HFFc6 (cell line): ENCODE results near the gene GPR68. TPM values are rescaled to one million over a fixed set of nuclear protein-coding genes. Genes with fewer than 3 reads are reported as not detected.
"Not testable (repeated sequence)": the region's sequence is repeated elsewhere in the genome, so short reads cannot be mapped to it uniquely, and the experiment has no call there.

ENCODE experiments used
- DNase-seq: peaks from one replicate; pipeline ENCODE4 v3.0.0-alpha.2; 2018
- H3K27ac Mint-ChIP-seq: 2 replicates; pipeline ENCODE4 v1.8.0; 2020; ENCODE audit warnings: mild to moderate bottlenecking, mixed read lengths
- H3K27me3 Mint-ChIP-seq: 2 replicates; pipeline ENCODE4 v1.8.0; 2021; ENCODE audit warnings: mild to moderate bottlenecking, moderate library complexity, mixed read lengths; ENCODE audit not compliant: insufficient read depth
- H3K36me3 Mint-ChIP-seq: 2 replicates; pipeline ENCODE4 v1.8.0; 2021; ENCODE audit warnings: low read depth, mixed read lengths
- H3K4me1 Mint-ChIP-seq: 2 replicates; pipeline ENCODE4 v1.8.0; 2020; ENCODE audit warnings: low read depth, mixed read lengths
- H3K4me3 Mint-ChIP-seq: 2 replicates; pipeline ENCODE4 v1.8.0; 2020; ENCODE audit warnings: mild to moderate bottlenecking, moderate library complexity, mixed read lengths
- H3K9me3 Mint-ChIP-seq: 2 replicates; pipeline ENCODE4 v1.8.0; 2020; ENCODE audit warnings: mild to moderate bottlenecking, mixed read lengths
- total RNA-seq, 6 experiments: library from RNA; stranded (reverse); fragmentation: NEBNext Ultra II Directional; extraction: Animal tissue kit (Norgen Biotek cat#: 25700); gene quantifications; 2 replicates in 1 of 6; 3 replicates in 5 of 6; pipeline ENCODE4 v1.2.3, GENCODE V29; 2021
- TF ChIP-seq, protein P1 (sequence below): fragments of 200-600 bp; sonication (generic); IDR thresholded peaks from 2 replicates; pipeline ENCODE4 v1.5.0; 2021; ENCODE audit warnings: antibody characterized with exemption, mild to moderate bottlenecking

GPR68 gene
- total RNA-seq, 6 experiments from 2014 or later = 0.34 to 0.88 (median 0.52) TPM

GRCh38 chr14:91184559-91184958 lies 59.9 kb downstream of the GPR68 start:
- no peaks in the 10 kb centered on the region for H3K36me3 Mint-ChIP-seq
- DNase-seq = no peak
- H3K27ac Mint-ChIP-seq = no peak overlapping the region
- TF ChIP-seq, protein P1, sequence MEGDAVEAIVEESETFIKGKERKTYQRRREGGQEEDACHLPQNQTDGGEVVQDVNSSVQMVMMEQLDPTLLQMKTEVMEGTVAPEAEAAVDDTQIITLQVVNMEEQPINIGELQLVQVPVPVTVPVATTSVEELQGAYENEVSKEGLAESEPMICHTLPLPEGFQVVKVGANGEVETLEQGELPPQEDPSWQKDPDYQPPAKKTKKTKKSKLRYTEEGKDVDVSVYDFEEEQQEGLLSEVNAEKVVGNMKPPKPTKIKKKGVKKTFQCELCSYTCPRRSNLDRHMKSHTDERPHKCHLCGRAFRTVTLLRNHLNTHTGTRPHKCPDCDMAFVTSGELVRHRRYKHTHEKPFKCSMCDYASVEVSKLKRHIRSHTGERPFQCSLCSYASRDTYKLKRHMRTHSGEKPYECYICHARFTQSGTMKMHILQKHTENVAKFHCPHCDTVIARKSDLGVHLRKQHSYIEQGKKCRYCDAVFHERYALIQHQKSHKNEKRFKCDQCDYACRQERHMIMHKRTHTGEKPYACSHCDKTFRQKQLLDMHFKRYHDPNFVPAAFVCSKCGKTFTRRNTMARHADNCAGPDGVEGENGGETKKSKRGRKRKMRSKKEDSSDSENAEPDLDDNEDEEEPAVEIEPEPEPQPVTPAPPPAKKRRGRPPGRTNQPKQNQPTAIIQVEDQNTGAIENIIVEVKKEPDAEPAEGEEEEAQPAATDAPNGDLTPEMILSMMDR = no peak
- peaks cover 17% of the 10 kb centered on the region for H3K4me1 Mint-ChIP-seq
- no peaks in the 10 kb centered on the region; the same call in 1 of the 2 replicates for H3K27me3 Mint-ChIP-seq
- no peak overlapping the region for H3K4me3 Mint-ChIP-seq
- no peaks in the 10 kb centered on the region for H3K9me3 Mint-ChIP-seq

- H3K4me1 Mint-ChIP-seq = peaks cover 17% of the 10 kb centered on the region
- not testable (repeated sequence) for H3K9me3 Mint-ChIP-seq, H3K27me3 Mint-ChIP-seq, DNase-seq, H3K27ac Mint-ChIP-seq, H3K4me3 Mint-ChIP-seq, H3K36me3 Mint-ChIP-seq
Measured at GRCh38 chr14:91182753-91183152, 61.8 kb downstream of the GPR68 start.

Other genes with a start within 250 kb of the GPR68 start
- under 1 TPM; 0.36 to 0.91 (median 0.48) TPM for gene RPS6KA5, start 184.1 kb downstream of the GPR68 start, total RNA-seq
- 10 to 100 TPM; 13.5 to 18.1 (median 15.2) TPM for gene DGLUCY, start 130.6 kb downstream of the GPR68 start, total RNA-seq
- under 1 TPM in 3 of 6 experiments, not detected in 3; 0.09 to 0.61 (median 0.19) TPM for gene CCDC88C, start 173.1 kb upstream of the GPR68 start, total RNA-seq